EH (cell line): Measurements from ENCODE around the gene MED16.
A peak's percentile ranks its signal among the peaks of the same experiment; 100 is the strongest.

Experiments used
- DNase-seq: peaks from one replicate; pipeline ENCODE4 v3.0.0-alpha.2; 2015; ENCODE audit warnings: low read depth

Gene MED16

GRCh38 chr19:927780-928401, 34.9 kb upstream of the MED16 start:
- no peak for DNase-seq

- peak; percentile 31 for DNase-seq
Observed at GRCh38 chr19:927351-927779, 34.4 kb upstream of the MED16 start.

GRCh38 chr19:926589-927350, 33.8 kb upstream of the MED16 start:
- DNase-seq: peak; percentile 42

- no peak for DNase-seq
Observed at GRCh38 chr19:926323-926588, 33.3 kb upstream of the MED16 start.

- peak; percentile 83 for DNase-seq
Observed at GRCh38 chr19:925526-926322, 32.7 kb upstream of the MED16 start, which contains the start of gene ARID3A. TSS of gene ARID3A (plus strand) at chr19:926035. CDS start at chr19:929529, 3,494 bp downstream.

GRCh38 chr19:925087-925525, 32.1 kb upstream of the MED16 start:
- peak; percentile 60 for DNase-seq

GRCh38 chr19:924553-925086, 31.6 kb upstream of the MED16 start:
- DNase-seq: no peak

GRCh38 chr19:920051-920864, 27.3 kb upstream of the MED16 start:
- no peak for DNase-seq

GRCh38 chr19:919199-920050, 26.4 kb upstream of the MED16 start:
- DNase-seq: no peak

GRCh38 chr19:918481-919198, 25.7 kb upstream of the MED16 start:
- no peak for DNase-seq

- DNase-seq: no peak
Observed at GRCh38 chr19:918152-918437, 25.1 kb upstream of the MED16 start.

GRCh38 chr19:917323-918151, 24.6 kb upstream of the MED16 start, which contains the start of gene KISS1R:
TSS of gene KISS1R (plus strand) at chr19:917333. CDS start at chr19:917503, 170 bp downstream.
- DNase-seq: peak; percentile 33

GRCh38 chr19:916645-917322, 23.8 kb upstream of the MED16 start:
- DNase-seq: no peak

- DNase-seq: peak; percentile 70
Observed at GRCh38 chr19:913080-913748, 20.2 kb upstream of the MED16 start, which contains the start of gene R3HDM4. TSS of gene R3HDM4 (minus strand) at chr19:913219. CDS start at chr19:913157, 62 bp downstream.

GRCh38 chr19:912181-913079, 19.4 kb upstream of the MED16 start:
- no peak for DNase-seq

- no peak for DNase-seq
Observed at GRCh38 chr19:911197-912033, 18.4 kb upstream of the MED16 start.
